ENCODE data around the gene ZNF606. TPM values are rescaled to one million over a fixed set of nuclear protein-coding genes. Genes with fewer than 3 reads are reported as not detected.
A peak's percentile ranks its signal among the peaks of the same experiment; 100 is the strongest.

ZNF606 gene
- total and polyA plus RNA-seq, 4 experiments from 2014 or later = 2.7 to 37.3 (median 16.4) TPM

- CTCF ChIA-PET (ENCODE audit: partially characterized antibody) = no interaction called here
- Histone ChIP-seq H3K9me3 (ENCODE audit: control insufficient read depth in 1 of 2, low read length in 2 of 2) (no peaks in the 10 kb centered on the region), H3K27me3 (ENCODE audit: insufficient read depth, low read length) (no peaks in the 10 kb centered on the region), H3K36me3 (ENCODE audit: insufficient read depth, low read length) (no peaks in the 10 kb centered on the region), H3K27ac (ENCODE audit: low read depth, low read length) (no peak within 1 kb of the TSS), H3K4me3 (ENCODE audit: low read length in 2 of 2) (no peak within 1 kb of the TSS), H3K4me1 (ENCODE audit: insufficient read depth, low read length) (no peaks in the 10 kb centered on the region)
- DNase-seq = peak in 1 of 5 donors; percentile 11
- intact Hi-C loops (cut with micrococcal nuclease) = no loop called here
- no peaks in the 10 kb centered on the region for H3K4me1 Mint-ChIP-seq
- peaks cover 5 to 82% (median 48%) of the 10 kb centered on the region in 8 donors for H3K9me3 Mint-ChIP-seq
- peaks cover 11 to 14% of the 10 kb centered on the region in 2 donors for H3K27me3 Mint-ChIP-seq
- H3K4me3 Mint-ChIP-seq = peak within 1 kb of the TSS in 5 of 8 donors; percentile 28 to 57 (median 49)
- H3K36me3 Mint-ChIP-seq = peaks cover 19 to 21% of the 10 kb centered on the region in 2 donors
- POLR2A ChIA-PET (ENCODE audit: partially characterized antibody) = no interaction called here
- peak within 1 kb of the TSS in 1 of 7 donors; percentile 13 for H3K27ac Mint-ChIP-seq
These were observed 31.3 kb upstream of the ZNF606 start, which contains the start of gene ZSCAN1 for GRCh38 chr19:58033741-58034476. Gene ZSCAN1, plus strand, starts transcription at chr19:58034025. Its CDS starts 3,812 bp downstream, at chr19:58037837.

- ChIA-PET POLR2A (ENCODE audit: partially characterized antibody) (no interaction called here), CTCF (ENCODE audit: partially characterized antibody) (no interaction called here)
- intact Hi-C loops (cut with micrococcal nuclease) = no loop called here
These were observed 22.0 kb upstream of the ZNF606 start for GRCh38 chr19:58024661-58025060.

DNA sequence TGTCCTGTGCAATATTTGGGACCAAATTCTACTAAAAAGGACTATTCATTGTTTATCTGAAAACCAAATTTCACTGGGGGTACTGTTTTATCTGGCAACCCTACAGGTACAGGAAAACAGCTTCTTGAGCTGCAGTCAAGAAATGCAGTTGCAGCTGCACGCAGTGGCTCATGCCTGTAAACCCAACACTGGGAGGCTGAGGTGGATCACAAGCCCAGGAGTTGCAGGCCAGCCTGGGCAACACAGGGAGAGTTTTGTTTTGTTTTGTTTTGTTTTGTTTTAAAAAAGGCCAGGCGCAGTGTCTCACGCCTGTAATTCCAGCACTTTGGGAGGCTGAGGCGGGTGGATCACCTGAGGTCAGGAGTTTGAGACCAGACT lies 19.7 kb upstream of the ZNF606 start:
- no peaks in the 10 kb centered on the region for H3K27me3 ChIP-seq (ENCODE audit: insufficient read depth, low read length)
- H3K4me1 ChIP-seq (ENCODE audit: insufficient read depth, low read length) = no peaks in the 10 kb centered on the region
- H3K9me3 ChIP-seq (ENCODE audit: control insufficient read depth in 1 of 2, low read length in 2 of 2) = peaks cover 0 to 5% of the 10 kb centered on the region in 2 donors
- POLR2A ChIA-PET (ENCODE audit: partially characterized antibody) = no interaction called here
- Mint-ChIP-seq H3K4me3 (no peak overlapping the region), H3K4me1 (no peaks in the 10 kb centered on the region), H3K36me3 (peaks cover 3 to 7% of the 10 kb centered on the region in 2 donors), H3K9me3 (peaks cover 2 to 69% (median 39%) of the 10 kb centered on the region in 8 donors), H3K27me3 (peaks cover 0 to 1% of the 10 kb centered on the region in 2 donors), H3K27ac (no peak overlapping the region)
- H3K36me3 ChIP-seq (ENCODE audit: insufficient read depth, low read length) = no peaks in the 10 kb centered on the region
- CTCF ChIA-PET (ENCODE audit: partially characterized antibody) = no interaction called here
- no peak for DNase-seq
- no peak overlapping the region for H3K27ac ChIP-seq (ENCODE audit: low read depth, low read length)
- no peak overlapping the region for H3K4me3 ChIP-seq (ENCODE audit: low read length in 2 of 2)
- intact Hi-C loops (cut with micrococcal nuclease) = no loop called here

More at GRCh38 chr19:58024661-58025060, 22.0 kb upstream of the ZNF606 start:
- H3K9me3 ChIP-seq (ENCODE audit: control insufficient read depth in 1 of 2, low read length in 2 of 2) = peaks cover 0 to 5% of the 10 kb centered on the region in 2 donors
- peaks cover 0 to 1% of the 10 kb centered on the region in 2 donors for H3K27me3 Mint-ChIP-seq
- H3K9me3 Mint-ChIP-seq = peaks cover 0 to 70% (median 42%) of the 10 kb centered on the region in 8 donors
- no peak overlapping the region for H3K27ac Mint-ChIP-seq
- H3K36me3 ChIP-seq (ENCODE audit: insufficient read depth, low read length) = no peaks in the 10 kb centered on the region
- H3K27me3 ChIP-seq (ENCODE audit: insufficient read depth, low read length) = no peaks in the 10 kb centered on the region
- no peak overlapping the region for H3K4me3 ChIP-seq (ENCODE audit: low read length in 2 of 2)
- no peak for DNase-seq
- H3K27ac ChIP-seq (ENCODE audit: low read depth, low read length) = no peak overlapping the region
- peaks cover 7 to 9% of the 10 kb centered on the region in 2 donors for H3K36me3 Mint-ChIP-seq
- no peaks in the 10 kb centered on the region for H3K4me1 ChIP-seq (ENCODE audit: insufficient read depth, low read length)
- H3K4me3 Mint-ChIP-seq = no peak overlapping the region
- no peaks in the 10 kb centered on the region for H3K4me1 Mint-ChIP-seq

DNA sequence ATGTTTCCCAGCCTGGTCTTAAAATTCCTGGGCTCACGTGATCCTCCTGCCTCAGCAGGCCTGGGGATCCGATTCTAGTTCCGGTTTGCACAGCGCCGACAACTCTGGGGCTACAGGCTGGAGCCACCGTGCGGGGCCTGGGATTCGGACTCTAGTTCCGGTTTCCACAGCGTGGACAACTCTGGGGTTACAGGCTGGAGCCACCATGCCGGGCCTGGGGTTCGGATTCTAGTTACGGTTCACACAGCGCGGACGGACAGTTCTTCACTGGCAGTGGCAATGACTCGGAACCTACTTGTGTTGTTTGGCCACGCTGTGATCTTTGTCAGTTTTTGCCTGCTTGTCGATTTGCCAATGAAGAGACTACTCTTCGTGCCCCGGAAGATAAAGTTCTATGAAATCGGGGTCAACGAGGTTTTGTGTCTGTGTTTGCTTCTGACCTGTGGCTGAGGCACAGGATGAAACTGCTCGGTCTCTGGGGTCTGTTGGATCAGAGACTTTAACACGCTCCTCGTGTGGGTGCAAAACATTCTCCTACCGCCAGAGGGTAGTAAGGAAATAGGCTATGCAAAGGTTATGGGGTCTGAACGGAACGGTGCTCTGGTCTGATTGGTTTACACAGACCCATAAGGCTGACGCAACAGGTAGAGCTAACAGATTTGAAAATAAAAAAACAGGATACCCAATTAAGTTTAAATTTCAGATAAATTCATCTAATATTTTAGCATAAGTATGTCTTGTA lies 19.1 kb upstream of the ZNF606 start:
- H3K27ac ChIP-seq (ENCODE audit: low read depth, low read length) = no peak overlapping the region
- intact Hi-C loops (cut with micrococcal nuclease) = no loop called here
- Mint-ChIP-seq H3K36me3 (peaks cover 3 to 7% of the 10 kb centered on the region in 2 donors), H3K9me3 (peaks cover 2 to 72% (median 41%) of the 10 kb centered on the region in 8 donors), H3K27ac (no peak overlapping the region), H3K27me3 (peaks cover 0 to 1% of the 10 kb centered on the region in 2 donors), H3K4me1 (no peaks in the 10 kb centered on the region), H3K4me3 (no peak overlapping the region)
- POLR2A ChIA-PET (ENCODE audit: partially characterized antibody) = no interaction called here
- DNase-seq = peak in 4 of 5 donors; percentile 18 to 36 (median 24)
- CTCF ChIA-PET (ENCODE audit: partially characterized antibody) = no interaction called here
- no peak overlapping the region for H3K4me3 ChIP-seq (ENCODE audit: low read length in 2 of 2)
- peaks cover 0 to 5% of the 10 kb centered on the region in 2 donors for H3K9me3 ChIP-seq (ENCODE audit: control insufficient read depth in 1 of 2, low read length in 2 of 2)
- no peaks in the 10 kb centered on the region for H3K36me3 ChIP-seq (ENCODE audit: insufficient read depth, low read length)
- no peaks in the 10 kb centered on the region for H3K4me1 ChIP-seq (ENCODE audit: insufficient read depth, low read length)
- H3K27me3 ChIP-seq (ENCODE audit: insufficient read depth, low read length) = no peaks in the 10 kb centered on the region

DNA sequence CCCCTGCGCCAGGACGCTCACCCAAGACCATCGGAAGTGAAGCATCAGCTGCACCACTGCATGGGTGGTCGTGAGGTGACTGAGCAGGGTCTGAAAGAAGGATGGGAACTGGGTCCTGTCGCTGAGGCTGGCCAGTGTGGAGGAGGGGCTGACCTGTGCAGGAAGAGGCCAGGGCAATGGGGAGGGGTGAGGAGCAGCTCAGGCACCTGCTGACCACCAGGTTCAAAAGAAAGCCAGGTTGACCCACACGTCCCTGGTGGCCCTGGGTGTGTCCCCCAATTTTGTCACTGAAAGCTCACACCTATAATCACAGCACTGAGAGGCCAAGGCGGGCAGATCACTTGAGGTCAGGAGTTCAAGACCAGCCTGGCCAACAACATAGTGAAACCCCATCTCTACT lies 17.5 kb upstream of the ZNF606 start:
- Mint-ChIP-seq H3K36me3 (peaks cover 3 to 10% of the 10 kb centered on the region in 2 donors), H3K27ac (no peak overlapping the region), H3K27me3 (peaks cover 3 to 4% of the 10 kb centered on the region in 2 donors), H3K4me3 (no peak overlapping the region), H3K9me3 (peaks cover 6 to 72% (median 42%) of the 10 kb centered on the region in 8 donors), H3K4me1 (no peaks in the 10 kb centered on the region)
- intact Hi-C loops (cut with micrococcal nuclease) = no loop called here
- no peaks in the 10 kb centered on the region for H3K4me1 ChIP-seq (ENCODE audit: insufficient read depth, low read length)
- no peak for DNase-seq
- peaks cover 0 to 4% of the 10 kb centered on the region in 2 donors for H3K9me3 ChIP-seq (ENCODE audit: control insufficient read depth in 1 of 2, low read length in 2 of 2)
- H3K27me3 ChIP-seq (ENCODE audit: insufficient read depth, low read length) = no peaks in the 10 kb centered on the region
- ChIA-PET POLR2A (ENCODE audit: partially characterized antibody) (no interaction called here), CTCF (ENCODE audit: partially characterized antibody) (no interaction called here)
- no peaks in the 10 kb centered on the region for H3K36me3 ChIP-seq (ENCODE audit: insufficient read depth, low read length)
- H3K27ac ChIP-seq (ENCODE audit: low read depth, low read length) = no peak overlapping the region
- H3K4me3 ChIP-seq (ENCODE audit: low read length in 2 of 2) = no peak overlapping the region

GRCh38 chr19:58014141-58014540 lies 11.5 kb upstream of the ZNF606 start:
- ChIA-PET CTCF (ENCODE audit: partially characterized antibody) (no interaction called here), POLR2A (ENCODE audit: partially characterized antibody) (no interaction called here)
- DNase-seq = no peak
- Histone ChIP-seq H3K4me3 (ENCODE audit: low read length in 2 of 2) (no peak overlapping the region), H3K36me3 (ENCODE audit: insufficient read depth, low read length) (no peaks in the 10 kb centered on the region), H3K4me1 (ENCODE audit: insufficient read depth, low read length) (no peaks in the 10 kb centered on the region), H3K27me3 (ENCODE audit: insufficient read depth, low read length) (no peaks in the 10 kb centered on the region), H3K9me3 (ENCODE audit: control insufficient read depth in 1 of 2, low read length in 2 of 2) (peaks cover under 1 to 8% of the 10 kb centered on the region in 2 donors), H3K27ac (ENCODE audit: low read depth, low read length) (no peak overlapping the region)
- H3K9me3 Mint-ChIP-seq = peaks cover 6 to 75% (median 57%) of the 10 kb centered on the region in 8 donors
- H3K36me3 Mint-ChIP-seq = peaks cover 8 to 18% of the 10 kb centered on the region in 2 donors
- peaks cover 0 to 4% (median 0%) of the 10 kb centered on the region in 4 donors for H3K4me1 Mint-ChIP-seq
- peaks cover 4 to 7% of the 10 kb centered on the region in 2 donors for H3K27me3 Mint-ChIP-seq
- no peak overlapping the region for H3K4me3 Mint-ChIP-seq
- no peak overlapping the region for H3K27ac Mint-ChIP-seq
- intact Hi-C loops (cut with micrococcal nuclease) = no loop called here

- no peak overlapping the region for H3K4me3 ChIP-seq (ENCODE audit: low read length in 2 of 2)
- H3K4me1 ChIP-seq (ENCODE audit: insufficient read depth, low read length) = no peaks in the 10 kb centered on the region
- Mint-ChIP-seq H3K36me3 (peaks cover 31 to 36% of the 10 kb centered on the region in 2 donors), H3K27me3 (peaks cover 2 to 4% of the 10 kb centered on the region in 2 donors), H3K4me3 (peak overlapping the region in 4 of 8 donors; percentile 9 to 60 (median 40)), H3K4me1 (peaks cover 0 to 8% (median under 1%) of the 10 kb centered on the region in 4 donors), H3K9me3 (peaks cover 3 to 89% (median 73%) of the 10 kb centered on the region in 8 donors), H3K27ac (no peak overlapping the region)
- no peak for DNase-seq
- ChIA-PET POLR2A (ENCODE audit: partially characterized antibody) (interaction anchor here (1.2 kb wide), 1 partner anchor 8 kb away, joined by 5 read pairs; the partner anchor contains the start of gene ZNF606), CTCF (ENCODE audit: partially characterized antibody) (no interaction called here)
- no peak overlapping the region for H3K27ac ChIP-seq (ENCODE audit: low read depth, low read length)
- peaks cover 14 to 36% of the 10 kb centered on the region in 2 donors for H3K9me3 ChIP-seq (ENCODE audit: control insufficient read depth in 1 of 2, low read length in 2 of 2)
- no peaks in the 10 kb centered on the region for H3K36me3 ChIP-seq (ENCODE audit: insufficient read depth, low read length)
- intact Hi-C loops (cut with micrococcal nuclease) = no loop called here
- no peaks in the 10 kb centered on the region for H3K27me3 ChIP-seq (ENCODE audit: insufficient read depth, low read length)
These were observed 7.9 kb upstream of the ZNF606 start for GRCh38 chr19:58010507-58010906.
